K562 (cell line): ENCODE measurements around the gene MECP2. TPM values are rescaled to one million over a fixed set of nuclear protein-coding genes. Genes with fewer than 3 reads are reported as not detected.

Experiments
- ATAC-seq: fragments of 200-7000 bp; cut with Tn5 transposase; 3 replicates; pipeline ENCODE4 v1.9.1; 2020; ENCODE audit warnings: moderate library complexity
- BruUV-seq: library from RNA; stranded (reverse); fragments of 400-500 nt; replicated peaks from 2 replicates; lab custom pipeline; 2021; lab: Mats Ljungman, UMichigan
- CTCF ChIA-PET: fragments of 300-600 bp; formaldehyde crosslinking; extraction: SDS; loops from one replicate; lab custom pipeline; 2021; ENCODE audit warnings: low intra/inter-chr PET ratio; lab: Yijun Ruan, JAX
- POLR2A ChIA-PET: fragments of 300-600, 350-650 bp; sonication (Branson Sonifier 250); formaldehyde crosslinking; extraction: SDS; loops from one replicate; lab custom pipeline; 2021; ENCODE audit warnings: antibody characterized with exemption, inconsistent platforms; lab: Yijun Ruan, JAX
- DNase-seq, 4 experiments: peaks; one replicate each; pipeline versions ENCODE4 v3.0.0 to v3.0.0-alpha.2; 2011 to 2018; ENCODE audit warnings: low spot score in 3 of 4, mixed read lengths in 3 of 4; ENCODE audit errors: extremely low read depth in 1 of 4
- FAIRE-seq: peaks from 2 replicates; lab custom pipeline; 2011; peaks lifted over from hg19 to GRCh38; lab: Jason Lieb, UNC
- H2AFZ ChIP-seq: 2 replicates; pipeline ENCODE4 v1.6.0; 2011; ENCODE audit warnings: low read depth, low read length, control low read depth, inconsistent platforms
- H3K27ac ChIP-seq: fragments of 200-600 bp; 3 replicates; pipeline ENCODE4 v1.8.0; 2011; ENCODE audit warnings: low read depth, mild to moderate bottlenecking, control low read depth, inconsistent platforms, low read length, moderate library complexity, mixed read lengths; ENCODE audit errors: extremely low read depth
- H3K27me3 ChIP-seq, 2 experiments: fragments of 300-600 bp in 1 of 2; 2 replicates in 1 of 2; 3 replicates in 1 of 2; pipeline versions ENCODE4 v1.6.0 to v1.8.0; 2011; ENCODE audit warnings: inconsistent platforms in 2 of 2, low read length in 2 of 2, mild to moderate bottlenecking in 1 of 2, mixed read lengths in 1 of 2, moderate library complexity in 1 of 2; ENCODE audit not compliant: control insufficient read depth in 2 of 2, insufficient read depth in 2 of 2
- H3K36me3 ChIP-seq: fragments of 300-600 bp; 3 replicates; pipeline ENCODE4 v1.8.0; 2011; ENCODE audit warnings: mild to moderate bottlenecking, low read length, inconsistent platforms; ENCODE audit not compliant: control insufficient read depth, insufficient read depth
- H3K4me1 ChIP-seq, 2 experiments: fragments of 200-600 bp in 1 of 2; replicated peaks in 1 of 2; 2 replicates in 1 of 2; 3 replicates in 1 of 2; pipeline versions ENCODE4 v1.5.1 to v1.8.0; 2011; ENCODE audit warnings: inconsistent platforms in 2 of 2, low read length in 2 of 2, mild to moderate bottlenecking in 1 of 2, mixed read lengths in 1 of 2, moderate library complexity in 1 of 2; ENCODE audit not compliant: control insufficient read depth in 2 of 2, insufficient read depth in 2 of 2
- H3K4me2 ChIP-seq: 2 replicates; pipeline ENCODE4 v1.6.1; 2011; ENCODE audit warnings: low read length, control low read depth, inconsistent platforms, mixed read lengths; ENCODE audit not compliant: insufficient read depth
- H3K4me3 ChIP-seq: fragments of 200-600 bp; sonication (generic), shearing (Covaris generic); 2 replicates; pipeline ENCODE4 v1.5.1; 2016; ENCODE audit warnings: control low read depth, inconsistent platforms
- H3K79me2 ChIP-seq: fragments of 200-600 bp; 3 replicates; pipeline ENCODE4 v1.8.0; 2011; ENCODE audit warnings: low read length, inconsistent platforms; ENCODE audit not compliant: control insufficient read depth, insufficient read depth
- H3K9ac ChIP-seq, 2 experiments: 2 replicates each; pipeline versions ENCODE4 v1.6.0 to v1.6.1; 2011; ENCODE audit warnings: low read depth in 2 of 2, low read length in 2 of 2, control low read depth in 1 of 2, inconsistent platforms in 1 of 2, mild to moderate bottlenecking in 1 of 2, mixed read lengths in 1 of 2; ENCODE audit not compliant: insufficient read depth in 1 of 2
- H3K9me1 ChIP-seq: one replicate; pipeline ENCODE4 v1.6.0; 2011; ENCODE audit warnings: inconsistent platforms, mild to moderate bottlenecking, low read length, moderate library complexity; ENCODE audit not compliant: control insufficient read depth, insufficient read depth
- H3K9me3 ChIP-seq: replicated peaks from 2 replicates; pipeline ENCODE4 v1.5.1; 2011; ENCODE audit warnings: low read depth, low read length, inconsistent platforms; ENCODE audit not compliant: control insufficient read depth, insufficient read depth
- H4K20me1 ChIP-seq: replicated peaks from 2 replicates; pipeline ENCODE4 v1.6.1; 2011; ENCODE audit warnings: low read length, inconsistent platforms, mixed read lengths; ENCODE audit not compliant: control insufficient read depth, insufficient read depth
- CEBPG ChIP-seq, 3 experiments: fragments of 200-800 bp in 1 of 3; sonication (Bioruptor generic) in 1 of 3; sonication (generic) in 1 of 3; formaldehyde crosslinking in 1 of 3; IDR thresholded peaks in 2 of 3; conservative IDR thresholded peaks in 1 of 3; 2 replicates each; pipeline versions ENCODE4 v1.6.1 to v1.8.0; 2016 to 2022; ENCODE audit warnings: missing compliant biosample characterization in 2 of 3, missing genetic modification characterization in 2 of 3, mild to moderate bottlenecking in 1 of 3, missing genetic modification reagents in 1 of 3
- CTCF ChIP-seq, 3 experiments: IDR thresholded peaks in 2 of 3; conservative IDR thresholded peaks in 1 of 3; 2 replicates each; pipeline ENCODE4 v1.5.1; 2011 to 2012; ENCODE audit warnings: low read length in 3 of 3, mild to moderate bottlenecking in 3 of 3, control low read depth in 2 of 3, improper control_type of control experiment in 1 of 3, inconsistent platforms in 1 of 3, low read depth in 1 of 3, mixed read lengths in 1 of 3, moderate library complexity in 1 of 3; ENCODE audit not compliant: insufficient read depth in 2 of 3
- DEAF1 ChIP-seq: fragments of 450-650 bp; formaldehyde crosslinking; IDR thresholded peaks from 2 replicates; pipeline ENCODE4 v1.4.0; 2020; ENCODE audit warnings: mild to moderate bottlenecking, moderate library complexity
- DPF2 ChIP-seq: fragments of 450-650 bp; IDR thresholded peaks from 2 replicates; pipeline ENCODE4 v1.6.1; 2016
- RAD21 ChIP-seq, 2 experiments: fragments of 250-450 bp in 1 of 2; fragments of 450-650 bp in 1 of 2; sonication (Bioruptor Pico) in 1 of 2; formaldehyde crosslinking in 1 of 2; IDR thresholded peaks in 1 of 2; conservative IDR thresholded peaks in 1 of 2; 2 replicates each; pipeline versions ENCODE4 v1.4.0 to v1.8.0; 2020 to 2022; ENCODE audit warnings: mild to moderate bottlenecking in 2 of 2, moderate library complexity in 1 of 2
- SMARCA4 ChIP-seq: fragments of 450-650 bp; IDR thresholded peaks from 2 replicates; pipeline ENCODE4 v1.6.1; 2016
- ZBTB34 ChIP-seq: fragments of 250-450 bp; sonication (Bioruptor Pico); IDR thresholded peaks from 2 replicates; pipeline ENCODE4 v1.8.0; 2021; ENCODE audit warnings: mild to moderate bottlenecking, moderate library complexity
- ZC3H4 ChIP-seq: sonication (generic); formaldehyde crosslinking; IDR thresholded peaks from 2 replicates; pipeline ENCODE4 v1.9.0; 2021; ENCODE audit warnings: missing genetic modification reagents, borderline replicate concordance
- ZNF140 ChIP-seq: fragments of 250-450 bp; sonication (Bioruptor Pico); IDR thresholded peaks from 2 replicates; pipeline ENCODE4 v1.8.0; 2021; ENCODE audit warnings: moderate library complexity, mild to moderate bottlenecking, inconsistent platforms
- ZNF143 ChIP-seq: sonication (generic); formaldehyde crosslinking; IDR thresholded peaks from 2 replicates; pipeline ENCODE4 v1.9.0; 2022; ENCODE audit warnings: mild to moderate bottlenecking, missing genetic modification reagents
- ZNF384 ChIP-seq: IDR thresholded peaks from 2 replicates; pipeline ENCODE4 v1.6.1; 2012; ENCODE audit warnings: low read depth, low read length, improper control_type of control experiment
- WGBS: fragments of 100-300 bp; shearing (Covaris generic); methylation state at CpG from one replicate; pipeline ENCODE4 v1.1.6; 2016; ENCODE audit warnings: low coverage, mixed read lengths; ENCODE audit not compliant: insufficient coverage; ENCODE audit errors: missing lambda C conversion rate; 5-methylcytosine and 5-hydroxymethylcytosine counted together
- in situ Hi-C: fragments of 300-500 bp; cut with MboI; formaldehyde crosslinking; loops from 4 replicates; pipeline ENCODE4 v1.15.0; 2018; ENCODE audit warnings: inconsistent platforms, mixed read lengths
- intact Hi-C: fragments of 100-400 bp; cut with micrococcal nuclease; formaldehyde crosslinking; loops from 2 replicates; pipeline ENCODE4 v1.14.2; 2022
- polyA plus RNA-seq, 8 experiments: library from polyadenylated mRNA; depleted of rRNA in 4 of 8; stranded (reverse) in 5 of 8; unstranded in 3 of 8; fragments of >200 nt; fragmentation: Nextera tagmentation in 2 of 8; fragmentation: Illumina TruSeq in 1 of 8; extraction: Ambion mirVana in 2 of 8; extraction: Trizol in 1 of 8; gene quantifications; 2 replicates each; pipeline versions ENCODE4 v1.2.1 to v1.2.3, GENCODE V29; 2011 to 2014; ENCODE audit warnings: inconsistent platforms in 1 of 8, missing spikeins in 1 of 8
- total RNA-seq, 7 experiments: library from RNA; depleted of rRNA in 6 of 7; stranded (reverse); fragments of >200 nt in 6 of 7; fragmentation: Illumina TruSeq in 2 of 7; extraction: Trizol in 2 of 7; gene quantifications; 2 replicates each; pipeline versions ENCODE4 v1.2.1 to v1.2.3, GENCODE V29; 2011 to 2021; ENCODE audit warnings: low replicate concordance in 1 of 7

Gene MECP2
- total and polyA plus RNA-seq, 9 of the 15 experiments (the other 6 are each of a cell fraction or from before 2014, with no cell fraction given): 2.1 to 50.9 (median 30.5) TPM

DNA sequence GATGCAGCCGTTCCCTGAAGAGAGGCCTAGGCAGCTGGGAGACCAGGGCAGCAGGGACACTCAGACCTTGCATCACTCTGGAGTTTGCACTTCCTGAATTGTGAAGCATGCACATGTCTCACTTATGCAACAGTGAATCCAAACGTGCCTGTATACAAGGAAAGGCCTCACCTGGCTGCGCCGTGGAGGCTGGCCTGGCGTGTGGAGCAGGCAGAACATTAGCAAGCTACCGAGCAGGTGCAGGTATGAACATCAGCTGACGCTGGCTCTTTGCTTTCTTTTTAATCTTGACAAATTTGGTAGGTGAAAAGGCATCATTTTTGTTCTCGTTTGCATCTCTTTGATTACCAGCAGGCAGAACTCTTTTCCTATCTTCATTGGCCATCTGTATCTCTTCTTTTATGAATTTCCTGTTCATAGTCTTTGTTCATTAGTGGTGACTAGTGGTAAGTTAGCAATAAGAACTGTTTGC, 40.7 kb downstream of the MECP2 start (continued):
- TF ChIP-seq ZBTB34: no peak
- TF ChIP-seq CEBPG (CRISPR knock-in tag; IDR thresholded peaks at IDR 0.05): peak; percentile 74; the same call in 1 of the 2 replicates
- TF ChIP-seq CEBPG (tag; conservative IDR thresholded peaks at IDR 0.05 in 1 of 2, IDR thresholded peaks at IDR 0.05 in 1 of 2): no peak
- no peak for TF ChIP-seq DPF2
- no peak for TF ChIP-seq ZC3H4 (CRISPR knock-in tag)
- no peak for TF ChIP-seq ZNF143 (CRISPR knock-in tag)

DNA sequence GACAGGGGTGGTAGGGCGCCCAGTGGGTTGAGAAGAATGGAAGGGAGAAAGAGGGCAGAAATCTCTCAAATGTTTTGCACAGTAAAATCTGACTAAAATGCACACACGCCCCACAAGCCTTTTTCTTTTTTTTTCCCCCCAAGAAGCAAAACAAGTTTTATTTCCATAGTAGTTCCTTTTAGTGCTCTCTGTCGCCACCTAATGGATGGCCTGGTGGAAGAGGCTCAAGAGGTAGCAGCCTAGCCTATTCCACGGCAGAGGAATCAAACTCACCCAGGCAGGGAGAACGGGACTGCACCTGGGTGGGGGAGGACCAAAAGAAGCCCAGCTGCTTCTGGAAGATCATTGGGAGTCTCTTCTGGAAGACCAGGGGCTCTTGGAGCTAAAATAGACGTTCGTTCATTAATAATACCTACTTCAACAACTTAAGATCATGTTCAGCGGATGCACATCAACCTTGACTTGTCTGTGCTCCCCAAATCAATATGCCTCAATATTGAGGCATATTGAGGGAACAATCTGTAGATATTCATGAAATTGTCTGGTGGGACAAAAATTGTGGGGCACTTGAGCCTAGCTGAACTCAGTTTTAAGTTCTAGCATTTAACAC, 46.2 kb downstream of the MECP2 start:
- peaks cover 16% of the 10 kb centered on the region for H4K20me1 ChIP-seq
- peak overlapping the region; percentile 22; the same call in 2 of the 3 replicates for H3K27ac ChIP-seq
- H3K9ac ChIP-seq: no peak overlapping the region
- H3K27me3 ChIP-seq: no peaks in the 10 kb centered on the region
- H3K9me1 ChIP-seq: peaks cover 3% of the 10 kb centered on the region
- BruUV-seq: no TSS peak
- no peak overlapping the region for H3K4me3 ChIP-seq
- H3K79me2 ChIP-seq: peaks cover 76% of the 10 kb centered on the region
- peak; percentile 57 to 78 (median 63) for DNase-seq
- peak; percentile 88 for FAIRE-seq
- CTCF ChIA-PET: interaction anchor here (1.2 kb wide), 1 partner anchor 38 kb away, joined by 3 read pairs; no protein-coding TSS in a partner anchor
- no peaks in the 10 kb centered on the region for H3K9me3 ChIP-seq
- H3K4me1 ChIP-seq: peaks cover 5 to 15% of the 10 kb centered on the region in 2 experiments; a peak in 3 of 5 replicates
- TF ChIP-seq DEAF1 (CRISPR knock-in tag) (0 out of 2 replicates have a peak, but pooled peaks have one; percentile 15), RAD21 (CRISPR knock-in tag; conservative IDR thresholded peaks at IDR 0.05 in 1 of 2, IDR thresholded peaks at IDR 0.05 in 1 of 2) (peak in 1 of 2 experiments; percentile 21; a peak in 1 of 4 replicates), SMARCA4 (peak; percentile 34; the same call in 1 of the 2 replicates), ZNF384 (peak; percentile 54; the same call in 1 of the 2 replicates), CTCF (IDR thresholded peaks at IDR 0.05 in 2 of 3, conservative IDR thresholded peaks at IDR 0.05 in 1 of 3; ENCODE audit: insufficient read depth in 2 of 3, low read depth in 1 of 3, low read length in 3 of 3) (peak; percentile 63 to 76 (median 64)), ZNF140 (no peak)
- peak; percentile 91 for ATAC-seq
- peaks cover 61% of the 10 kb centered on the region; the same call in 2 of the 3 replicates for H3K36me3 ChIP-seq
- intact Hi-C loops (no loop called here), in situ Hi-C loops (no loop called here)
- POLR2A ChIA-PET: interaction anchor here (0.6 kb wide), 1 partner anchor 88 kb away, joined by 3 read pairs; no protein-coding TSS in a partner anchor
- no peak overlapping the region for H2AFZ ChIP-seq
- no peak overlapping the region for H3K4me2 ChIP-seq
- 28% methylated on average over 7 of the region's 8 CpGs for WGBS
